Measurements from ENCODE around the gene IL20. TPM values are rescaled to one million over a fixed set of nuclear protein-coding genes. Genes with fewer than 3 reads are reported as not detected.

Gene IL20
- total and polyA plus RNA-seq, 2 of the 8 experiments (the other 6 are each of a cell fraction or from before 2014, with no cell fraction given), result not detected

- TF ChIP-seq, protein P1, sequence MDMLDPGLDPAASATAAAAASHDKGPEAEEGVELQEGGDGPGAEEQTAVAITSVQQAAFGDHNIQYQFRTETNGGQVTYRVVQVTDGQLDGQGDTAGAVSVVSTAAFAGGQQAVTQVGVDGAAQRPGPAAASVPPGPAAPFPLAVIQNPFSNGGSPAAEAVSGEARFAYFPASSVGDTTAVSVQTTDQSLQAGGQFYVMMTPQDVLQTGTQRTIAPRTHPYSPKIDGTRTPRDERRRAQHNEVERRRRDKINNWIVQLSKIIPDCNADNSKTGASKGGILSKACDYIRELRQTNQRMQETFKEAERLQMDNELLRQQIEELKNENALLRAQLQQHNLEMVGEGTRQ (IDR thresholded peaks at IDR 0.05; ENCODE audit: low read length), result no peak
Observed at GRCh38 chr1:206875752-206876377, 10.4 kb downstream of the IL20 start (continued).

Measured in H1 (cell line).